ENCODE data around the gene CD163. TPM values are rescaled to one million over a fixed set of nuclear protein-coding genes. Genes with fewer than 3 reads are reported as not detected.
"Not testable (repeated sequence)": the region's sequence is repeated elsewhere in the genome, so short reads cannot be mapped to it uniquely, and the experiment has no call there.

The CD163 gene
- total RNA-seq: 100 to 1,000 TPM; 192 to 455 (median 278) TPM

GRCh38 chr12:7503686-7504415 is at the start of gene CD163:
Gene CD163 (minus strand): TSS chr12:7503777. CDS start chr12:7503690, 87 bp downstream.
- H3K4me3 ChIP-seq: peak within 1 kb of the TSS in 2 of 4 donors; percentile 3 to 33
- H3K27ac ChIP-seq: peak within 1 kb of the TSS in 2 of 4 donors; percentile 72 to 75

DNA sequence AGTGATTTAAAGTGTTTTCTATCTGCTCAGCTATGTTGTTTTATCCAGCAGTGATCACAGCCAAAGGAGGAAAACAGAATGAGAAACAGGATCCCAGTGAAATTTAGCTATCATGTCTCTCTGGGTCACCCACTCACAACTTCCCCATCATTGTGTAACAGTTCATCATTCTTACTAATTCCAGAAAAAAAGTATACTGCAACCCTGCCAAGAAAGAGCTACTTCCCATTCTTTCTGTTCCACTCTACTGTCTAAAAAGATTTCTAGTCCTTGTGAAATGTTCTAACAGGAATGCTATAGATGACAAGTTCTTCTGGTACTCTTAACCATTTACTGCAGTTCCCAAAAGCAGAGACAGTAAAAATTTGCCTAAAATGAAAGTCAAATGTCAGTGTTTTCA is 39.2 kb upstream of the CD163 start:
- H3K27ac ChIP-seq: peak overlapping the region in 3 of 4 donors; percentile 40 to 73 (median 62)
- no peak overlapping the region for H3K4me3 ChIP-seq
- H3K9me3 ChIP-seq: no peaks in the 10 kb centered on the region
- no peaks in the 10 kb centered on the region for H3K36me3 ChIP-seq
- H3K27me3 ChIP-seq: no peaks in the 10 kb centered on the region
- peak in 1 of 2 donors; percentile 9 for DNase-seq (ENCODE audit: low spot score in 2 of 2)
- TF ChIP-seq POLR2A (IDR thresholded peaks at IDR 0.05) (no peak), EP300 (IDR thresholded peaks at IDR 0.05) (peak; percentile 28 to 78)
- TF ChIP-seq, protein P1, sequence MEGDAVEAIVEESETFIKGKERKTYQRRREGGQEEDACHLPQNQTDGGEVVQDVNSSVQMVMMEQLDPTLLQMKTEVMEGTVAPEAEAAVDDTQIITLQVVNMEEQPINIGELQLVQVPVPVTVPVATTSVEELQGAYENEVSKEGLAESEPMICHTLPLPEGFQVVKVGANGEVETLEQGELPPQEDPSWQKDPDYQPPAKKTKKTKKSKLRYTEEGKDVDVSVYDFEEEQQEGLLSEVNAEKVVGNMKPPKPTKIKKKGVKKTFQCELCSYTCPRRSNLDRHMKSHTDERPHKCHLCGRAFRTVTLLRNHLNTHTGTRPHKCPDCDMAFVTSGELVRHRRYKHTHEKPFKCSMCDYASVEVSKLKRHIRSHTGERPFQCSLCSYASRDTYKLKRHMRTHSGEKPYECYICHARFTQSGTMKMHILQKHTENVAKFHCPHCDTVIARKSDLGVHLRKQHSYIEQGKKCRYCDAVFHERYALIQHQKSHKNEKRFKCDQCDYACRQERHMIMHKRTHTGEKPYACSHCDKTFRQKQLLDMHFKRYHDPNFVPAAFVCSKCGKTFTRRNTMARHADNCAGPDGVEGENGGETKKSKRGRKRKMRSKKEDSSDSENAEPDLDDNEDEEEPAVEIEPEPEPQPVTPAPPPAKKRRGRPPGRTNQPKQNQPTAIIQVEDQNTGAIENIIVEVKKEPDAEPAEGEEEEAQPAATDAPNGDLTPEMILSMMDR (IDR thresholded peaks at IDR 0.05): no peak
- peaks cover 0 to 4% (median 0%) of the 10 kb centered on the region in 4 donors for H3K4me1 ChIP-seq

More at GRCh38 chr12:7503686-7504415, at the start of gene CD163:
- H3K9me3 ChIP-seq: no peaks in the 10 kb centered on the region
- no peaks in the 10 kb centered on the region for H3K36me3 ChIP-seq
- TF ChIP-seq EP300 (IDR thresholded peaks at IDR 0.05) (peak; percentile 76 to 82), POLR2A (IDR thresholded peaks at IDR 0.05) (no peak)
- no peaks in the 10 kb centered on the region for H3K27me3 ChIP-seq
- WGBS, 2 donors: 65 to 71% methylated on average over 2 of the region's 2 CpGs
- H3K4me1 ChIP-seq: no peaks in the 10 kb centered on the region
- DNase-seq (ENCODE audit: low spot score in 2 of 2): no peak

DNA sequence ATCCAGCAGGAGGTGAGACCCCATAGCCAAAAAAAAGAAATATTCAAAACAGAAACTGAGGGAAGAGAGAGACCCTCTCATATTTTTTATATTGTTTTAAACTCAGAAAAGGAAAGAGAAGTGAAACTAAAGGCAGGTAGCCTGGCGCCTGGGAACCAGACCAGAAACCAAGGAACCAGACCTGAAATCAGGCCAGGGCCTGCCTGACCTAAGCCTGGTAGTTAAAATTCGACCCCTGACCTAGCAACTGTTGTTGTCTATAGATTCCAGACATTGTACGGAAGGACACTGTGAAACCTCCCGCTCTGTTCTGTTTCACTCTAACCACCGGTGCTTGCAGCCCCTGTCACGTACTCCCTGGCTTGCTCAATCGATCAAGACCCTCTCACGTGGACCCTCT is 38.5 kb upstream of the CD163 start:
- TF ChIP-seq, protein P1 (IDR thresholded peaks at IDR 0.05): no peak
- no peak for TF ChIP-seq POLR2A (IDR thresholded peaks at IDR 0.05)
- TF ChIP-seq EP300 (IDR thresholded peaks at IDR 0.05): no peak
- Histone ChIP-seq H3K4me1 (peaks cover 0 to 4% (median 0%) of the 10 kb centered on the region in 4 donors), H3K36me3 (no peaks in the 10 kb centered on the region), H3K27ac (peak overlapping the region in 3 of 4 donors; percentile 19 to 73 (median 62)), H3K4me3 (no peak overlapping the region), H3K27me3 (no peaks in the 10 kb centered on the region), H3K9me3 (no peaks in the 10 kb centered on the region)
- 53 to 60% methylated on average over 8 of the region's 8 CpGs for WGBS, 2 donors
- DNase-seq (ENCODE audit: low spot score in 2 of 2): no peak

DNA sequence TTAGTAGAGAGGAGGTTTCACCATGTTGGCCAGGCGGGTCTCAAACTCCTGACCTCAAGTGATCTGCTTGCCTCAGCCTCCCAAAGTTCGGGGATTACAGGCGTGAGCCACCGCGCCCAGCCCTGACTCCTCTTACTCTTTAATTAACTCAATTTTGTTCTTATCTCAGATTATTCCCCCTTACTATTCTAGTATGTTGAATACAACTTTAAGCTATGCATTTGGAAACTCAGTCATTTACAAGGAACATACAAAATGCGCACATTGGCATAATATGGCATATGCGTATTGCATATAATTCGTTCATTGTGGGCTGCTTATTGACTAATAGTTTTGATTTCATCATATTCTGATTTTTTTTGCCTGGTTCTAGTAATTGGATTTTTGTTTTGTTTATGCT is 10.8 kb upstream of the CD163 start:
- Histone ChIP-seq H3K4me3 (no peak overlapping the region), H3K36me3 (no peaks in the 10 kb centered on the region), H3K4me1 (no peaks in the 10 kb centered on the region), H3K9me3 (peaks cover 0 to 4% (median 0%) of the 10 kb centered on the region in 4 donors), H3K27me3 (no peaks in the 10 kb centered on the region), H3K27ac (no peak overlapping the region)
- TF ChIP-seq, protein P1 (IDR thresholded peaks at IDR 0.05): no peak
- TF ChIP-seq EP300 (IDR thresholded peaks at IDR 0.05): no peak
- no peak for TF ChIP-seq POLR2A (IDR thresholded peaks at IDR 0.05)
- DNase-seq (ENCODE audit: low spot score in 2 of 2): no peak
- 93% methylated on average over 8 of the region's 8 CpGs for WGBS, 2 donors

DNA sequence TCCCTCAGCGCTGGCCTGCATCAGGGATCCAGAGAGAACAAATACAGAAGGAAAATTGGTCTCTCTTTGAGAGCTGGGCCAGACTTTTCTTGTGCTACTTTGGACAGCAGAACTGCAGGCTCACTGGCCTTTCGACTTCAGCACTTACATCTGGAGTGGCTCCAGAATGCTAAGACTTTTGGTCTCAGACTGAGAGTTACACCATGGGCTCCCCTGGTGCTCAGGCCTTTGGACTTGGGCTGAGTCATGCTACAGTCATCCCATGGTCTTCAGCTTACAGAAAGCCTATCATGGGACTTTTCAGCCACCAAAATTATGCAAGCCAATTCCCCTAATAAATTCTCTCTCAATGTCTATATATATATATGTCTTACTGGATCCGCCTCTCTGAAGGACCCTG is 9.0 kb upstream of the CD163 start:
- DNase-seq (ENCODE audit: low spot score in 2 of 2): no peak
- TF ChIP-seq EP300 (IDR thresholded peaks at IDR 0.05): peak in 1 of 2 donors; percentile 38
- TF ChIP-seq POLR2A (IDR thresholded peaks at IDR 0.05): no peak
- no peaks in the 10 kb centered on the region for H3K27me3 ChIP-seq
- no peaks in the 10 kb centered on the region for H3K4me1 ChIP-seq
- H3K27ac ChIP-seq: no peak overlapping the region
- 58 to 80% methylated on average over 3 of the region's 3 CpGs for WGBS, 2 donors
- no peaks in the 10 kb centered on the region for H3K36me3 ChIP-seq
- H3K9me3 ChIP-seq: peaks cover 0 to 4% (median 0%) of the 10 kb centered on the region in 4 donors
- H3K4me3 ChIP-seq: no peak overlapping the region

- not testable (repeated sequence) for H3K9me3 ChIP-seq, H3K27me3 ChIP-seq
- WGBS, 2 donors: 91 to 94% methylated on average over 12 to 14 of the region's 14 CpGs
Observed at GRCh38 chr12:7509793-7510470, 6.4 kb upstream of the CD163 start.

More at GRCh38 chr12:7509793-7510470, 6.4 kb upstream of the CD163 start:
- not testable (repeated sequence) for H3K4me3 ChIP-seq; H3K4me1 ChIP-seq; DNase-seq (ENCODE audit: low spot score in 2 of 2); H3K27ac ChIP-seq; H3K36me3 ChIP-seq

Measured in tibial nerve (tissue), 4 donors.